Activated CD4-positive, alpha-beta T cell treated with anti-CD3 and anti-CD28 coated beads, Interleukin-2, amount 10 ng/mL, durations not matched to agents 24 days and 14 days (primary cell): ENCODE measurements around the gene MEIS3. TPM values are rescaled to one million over a fixed set of nuclear protein-coding genes. Genes with fewer than 3 reads are reported as not detected.

Experiments used
- DNase-seq: peaks from one replicate; pipeline ENCODE4 v3.0.0; 2022
- H3K27ac Mint-ChIP-seq: one replicate; pipeline ENCODE4 v1.8.0; 2022; ENCODE audit warnings: mild to moderate bottlenecking, mixed read lengths
- H3K27me3 Mint-ChIP-seq: one replicate; pipeline ENCODE4 v1.8.0; 2022; ENCODE audit warnings: mixed read lengths
- H3K36me3 Mint-ChIP-seq: one replicate; pipeline ENCODE4 v1.8.0; 2022; ENCODE audit warnings: low read depth, mild to moderate bottlenecking, mixed read lengths
- H3K4me1 Mint-ChIP-seq: one replicate; pipeline ENCODE4 v1.8.0; 2021; ENCODE audit warnings: mixed read lengths
- H3K4me3 Mint-ChIP-seq: one replicate; pipeline ENCODE4 v1.8.0; 2022; ENCODE audit warnings: mild to moderate bottlenecking, moderate library complexity, mixed read lengths
- H3K9me3 Mint-ChIP-seq: one replicate; pipeline ENCODE4 v1.8.0; 2021; ENCODE audit warnings: mixed read lengths
- intact Hi-C: fragments of 100-400 bp; cut with micrococcal nuclease; formaldehyde crosslinking; loops from one replicate; pipeline ENCODE4 v1.15.1; 2023
- total RNA-seq: library from RNA; stranded (reverse); gene quantifications from 2 replicates; pipeline ENCODE4 v1.2.3, GENCODE V29; 2022

Gene MEIS3
- total RNA-seq, 1 donor from 2014 or later: not detected

GRCh38 chr19:47445937-47446402 lies 26.6 kb upstream of the MEIS3 start:
- peak overlapping the region; percentile 27 for H3K27ac Mint-ChIP-seq
- H3K4me3 Mint-ChIP-seq: peak overlapping the region; percentile 70
- peaks cover 5% of the 10 kb centered on the region for H3K9me3 Mint-ChIP-seq
- intact Hi-C loops: no loop called here
- H3K4me1 Mint-ChIP-seq: peaks cover 41% of the 10 kb centered on the region
- no peaks in the 10 kb centered on the region for H3K36me3 Mint-ChIP-seq
- peaks cover 73% of the 10 kb centered on the region for H3K27me3 Mint-ChIP-seq
- DNase-seq: peak; percentile 90

DNA sequence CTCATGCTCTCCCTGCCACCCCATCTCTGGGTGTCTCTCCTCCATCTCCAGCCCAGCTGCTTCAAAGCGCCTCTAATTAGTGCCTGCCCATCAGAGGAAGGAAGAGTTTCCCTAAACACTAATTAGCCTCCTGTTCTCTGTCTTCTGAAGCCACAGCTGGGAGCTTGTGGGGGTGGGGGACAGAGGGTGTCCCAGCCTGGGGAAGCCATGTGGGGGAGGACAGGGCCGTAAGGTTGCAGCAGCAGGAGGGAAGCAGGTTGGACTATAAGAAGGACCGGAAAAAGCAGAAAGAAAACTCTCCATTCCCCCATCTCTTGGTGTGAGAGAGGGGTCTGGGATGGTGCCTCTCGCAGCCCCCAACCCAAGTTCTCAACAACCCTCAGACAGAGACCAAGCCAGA lies 26.2 kb upstream of the MEIS3 start:
- intact Hi-C loops: no loop called here
- peak overlapping the region; percentile 27 for H3K27ac Mint-ChIP-seq
- peaks cover 5% of the 10 kb centered on the region for H3K9me3 Mint-ChIP-seq
- H3K4me3 Mint-ChIP-seq: peak overlapping the region; percentile 70
- peaks cover 72% of the 10 kb centered on the region for H3K27me3 Mint-ChIP-seq
- no peaks in the 10 kb centered on the region for H3K36me3 Mint-ChIP-seq
- DNase-seq: no peak
- peaks cover 41% of the 10 kb centered on the region for H3K4me1 Mint-ChIP-seq

- H3K27ac Mint-ChIP-seq: peak overlapping the region; percentile 43
- H3K36me3 Mint-ChIP-seq: no peaks in the 10 kb centered on the region
- H3K4me1 Mint-ChIP-seq: peaks cover 39% of the 10 kb centered on the region
- peaks cover 66% of the 10 kb centered on the region for H3K27me3 Mint-ChIP-seq
- H3K9me3 Mint-ChIP-seq: peaks cover 5% of the 10 kb centered on the region
- peak; percentile 85 for DNase-seq
- intact Hi-C loops: no loop called here
- peak overlapping the region; percentile 22 for H3K4me3 Mint-ChIP-seq
Observed at GRCh38 chr19:47444388-47444821, 25.1 kb upstream of the MEIS3 start.

DNA sequence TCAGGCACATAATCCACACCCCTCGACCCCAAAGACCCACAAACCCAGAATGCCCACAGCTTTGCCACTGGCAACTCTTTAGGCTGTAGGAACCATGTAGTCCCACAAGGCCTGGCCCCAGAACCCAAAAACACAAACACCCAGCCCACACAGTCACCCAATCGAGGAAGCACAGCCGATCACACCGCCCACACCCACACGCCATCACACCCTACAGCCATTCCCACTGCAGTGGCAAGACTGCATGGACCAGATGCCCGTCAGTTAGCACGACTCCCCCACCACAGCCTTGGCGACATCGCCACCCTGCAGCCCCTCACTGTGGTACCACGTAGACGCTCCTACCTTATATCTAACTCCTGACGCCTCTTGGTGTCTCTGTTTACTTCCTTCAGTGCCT lies 24.0 kb upstream of the MEIS3 start:
- intact Hi-C loops: no loop called here
- peaks cover 5% of the 10 kb centered on the region for H3K9me3 Mint-ChIP-seq
- H3K27me3 Mint-ChIP-seq: peaks cover 62% of the 10 kb centered on the region
- no peak overlapping the region for H3K4me3 Mint-ChIP-seq
- no peak for DNase-seq
- H3K36me3 Mint-ChIP-seq: no peaks in the 10 kb centered on the region
- peaks cover 44% of the 10 kb centered on the region for H3K4me1 Mint-ChIP-seq
- H3K27ac Mint-ChIP-seq: no peak overlapping the region

GRCh38 chr19:47438793-47439220 lies 19.5 kb upstream of the MEIS3 start:
- no peak for DNase-seq
- Mint-ChIP-seq H3K27me3 (peaks cover 40% of the 10 kb centered on the region), H3K4me1 (peaks cover 34% of the 10 kb centered on the region), H3K9me3 (no peaks in the 10 kb centered on the region), H3K4me3 (no peak overlapping the region), H3K27ac (no peak overlapping the region), H3K36me3 (no peaks in the 10 kb centered on the region)
- intact Hi-C loops: no loop called here

GRCh38 chr19:47437500-47437899 lies 18.2 kb upstream of the MEIS3 start:
- Mint-ChIP-seq H3K27ac (no peak overlapping the region), H3K27me3 (peaks cover 29% of the 10 kb centered on the region), H3K4me3 (no peak overlapping the region), H3K36me3 (no peaks in the 10 kb centered on the region), H3K4me1 (peaks cover 30% of the 10 kb centered on the region), H3K9me3 (no peaks in the 10 kb centered on the region)
- no peak for DNase-seq
- intact Hi-C loops: loop anchor here (2.0 kb wide), 2 partner anchors 45 to 173 kb away; no protein-coding TSS in a partner anchor

DNA sequence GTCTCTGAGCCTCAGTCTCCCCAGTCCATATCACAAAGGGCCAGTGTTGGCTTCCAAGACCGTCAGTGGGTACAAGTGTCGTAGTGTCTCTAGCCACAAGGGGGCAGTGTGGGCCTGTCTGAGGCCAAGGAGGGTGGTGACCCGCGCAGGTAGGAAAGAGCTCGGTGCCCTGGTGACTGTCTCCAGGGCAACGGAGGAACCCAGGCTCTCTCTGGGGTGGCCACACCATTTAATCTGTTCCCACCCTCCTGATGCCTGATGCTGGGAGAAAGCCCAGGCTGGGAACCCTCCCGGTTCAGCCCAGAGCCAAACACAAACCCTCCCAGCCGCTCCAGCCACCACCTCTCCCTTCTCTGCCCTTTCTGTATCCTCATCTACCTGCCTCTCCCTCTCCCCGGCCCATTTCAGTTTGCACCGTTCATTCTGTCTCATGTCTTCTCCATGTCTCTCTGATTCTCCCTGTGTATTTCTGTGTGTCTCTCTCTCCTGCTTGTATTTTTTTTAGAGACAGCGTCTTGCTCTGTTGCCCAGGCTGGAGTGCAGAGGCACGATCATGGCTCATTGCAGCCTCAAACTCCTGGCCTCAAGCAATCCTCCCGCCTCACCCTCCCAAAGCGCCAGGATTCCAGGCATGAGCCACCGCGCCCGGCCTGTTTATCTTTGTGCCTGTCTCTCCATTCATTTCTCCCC lies 17.5 kb upstream of the MEIS3 start:
- peaks cover 1% of the 10 kb centered on the region for H3K36me3 Mint-ChIP-seq
- intact Hi-C loops: loop anchor here (1.0 to 2.0 kb wide), 5 partner anchors 46 to 270 kb away; partner anchors contain the start of gene NAPA
- H3K27me3 Mint-ChIP-seq: peaks cover 24% of the 10 kb centered on the region
- H3K27ac Mint-ChIP-seq: peak overlapping the region; percentile 19
- DNase-seq: peak; percentile 95
- H3K4me3 Mint-ChIP-seq: peak overlapping the region; percentile 19
- peaks cover 34% of the 10 kb centered on the region for H3K4me1 Mint-ChIP-seq
- H3K9me3 Mint-ChIP-seq: no peaks in the 10 kb centered on the region

- Mint-ChIP-seq H3K4me3 (no peak overlapping the region), H3K4me1 (peaks cover 37% of the 10 kb centered on the region)
Observed at GRCh38 chr19:47435883-47436417, 16.6 kb upstream of the MEIS3 start.

GRCh38 chr19:47435196-47435595 lies 15.9 kb upstream of the MEIS3 start:
- no peak overlapping the region for H3K4me3 Mint-ChIP-seq
- no peak overlapping the region for H3K27ac Mint-ChIP-seq
- H3K9me3 Mint-ChIP-seq: no peaks in the 10 kb centered on the region
- peaks cover 4% of the 10 kb centered on the region for H3K36me3 Mint-ChIP-seq
- intact Hi-C loops: no loop called here
- peaks cover 17% of the 10 kb centered on the region for H3K27me3 Mint-ChIP-seq
- peaks cover 39% of the 10 kb centered on the region for H3K4me1 Mint-ChIP-seq
- peak; percentile 78 for DNase-seq

More at GRCh38 chr19:47435883-47436417, 16.6 kb upstream of the MEIS3 start:
- no peak for DNase-seq
- H3K27me3 Mint-ChIP-seq: peaks cover 19% of the 10 kb centered on the region
- intact Hi-C loops: loop anchor here (1.0 to 2.0 kb wide), 5 partner anchors 47 to 271 kb away; partner anchors contain the start of gene NAPA
- H3K27ac Mint-ChIP-seq: no peak overlapping the region
- peaks cover 4% of the 10 kb centered on the region for H3K36me3 Mint-ChIP-seq
- no peaks in the 10 kb centered on the region for H3K9me3 Mint-ChIP-seq

DNA sequence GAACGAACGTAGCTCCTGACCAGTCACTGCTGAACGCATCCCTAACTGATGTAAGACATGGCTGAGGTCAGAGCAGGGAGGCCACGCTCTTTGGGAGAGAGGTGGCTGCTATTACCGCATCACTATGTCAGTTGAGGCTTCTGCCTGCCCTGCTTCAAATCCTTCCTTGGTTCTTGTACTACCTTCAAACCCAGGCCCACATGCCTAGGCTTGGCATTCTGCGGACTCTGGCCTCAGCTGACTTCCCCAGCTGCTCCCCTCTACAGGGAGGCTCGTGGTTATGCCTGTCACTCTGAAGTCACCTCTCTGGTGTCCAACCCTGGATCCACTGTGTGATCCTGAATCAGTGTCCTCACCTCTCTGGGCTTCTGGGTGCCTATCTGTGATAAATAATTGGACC lies 14.8 kb upstream of the MEIS3 start:
- peaks cover 44% of the 10 kb centered on the region for H3K4me1 Mint-ChIP-seq

DNA sequence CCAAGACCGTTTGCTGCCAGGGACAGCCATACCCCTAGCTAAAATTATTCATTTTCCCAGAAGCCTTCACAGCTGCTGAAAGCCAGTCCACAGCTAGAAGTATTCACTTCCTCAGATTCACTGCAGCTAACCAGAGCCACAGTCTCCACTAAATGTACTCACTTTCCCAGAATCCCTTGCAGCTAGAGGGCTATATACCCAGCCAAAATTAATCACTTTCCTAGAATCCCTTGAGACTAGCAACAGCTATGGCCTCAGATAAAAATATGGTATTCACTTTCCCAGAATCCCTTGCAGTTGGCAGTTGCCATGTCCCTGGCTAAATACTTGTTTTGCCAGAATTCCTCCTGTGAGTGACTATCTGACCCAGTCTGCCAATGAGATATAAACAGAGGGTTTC lies 13.8 kb upstream of the MEIS3 start:
- Mint-ChIP-seq H3K4me3 (no peak overlapping the region), H3K4me1 (peaks cover 39% of the 10 kb centered on the region), H3K9me3 (no peaks in the 10 kb centered on the region), H3K27ac (no peak overlapping the region), H3K36me3 (peaks cover 4% of the 10 kb centered on the region), H3K27me3 (peaks cover 8% of the 10 kb centered on the region)
- DNase-seq: no peak
- intact Hi-C loops: no loop called here

More for the DNA sequence above, 14.8 kb upstream of the MEIS3 start:
- H3K36me3 Mint-ChIP-seq: peaks cover 4% of the 10 kb centered on the region
- intact Hi-C loops: no loop called here
- no peak overlapping the region for H3K27ac Mint-ChIP-seq
- H3K4me3 Mint-ChIP-seq: no peak overlapping the region
- no peaks in the 10 kb centered on the region for H3K9me3 Mint-ChIP-seq
- DNase-seq: no peak
- H3K27me3 Mint-ChIP-seq: peaks cover 13% of the 10 kb centered on the region

DNA sequence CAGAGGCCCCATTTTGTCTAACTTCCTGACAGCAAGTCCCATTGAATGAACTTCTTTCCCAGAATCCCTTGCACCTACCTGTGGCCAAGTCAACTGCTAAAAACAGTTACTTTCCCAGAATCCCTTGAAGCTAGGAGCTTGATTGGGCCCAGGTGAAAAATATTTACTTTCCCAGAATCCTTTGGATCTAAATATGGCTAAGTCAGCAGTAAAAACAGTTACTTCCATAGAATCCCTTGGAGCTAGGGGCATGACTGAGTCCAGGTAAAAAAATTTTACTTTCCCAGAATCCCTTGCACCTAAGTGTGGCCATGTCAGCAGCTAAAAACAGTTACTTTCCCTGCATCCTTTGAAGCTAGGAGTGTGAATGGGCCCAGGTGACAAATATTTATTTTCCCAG lies 13.2 kb upstream of the MEIS3 start:
- Mint-ChIP-seq H3K9me3 (no peaks in the 10 kb centered on the region), H3K27me3 (peaks cover 6% of the 10 kb centered on the region), H3K4me1 (peaks cover 39% of the 10 kb centered on the region), H3K4me3 (no peak overlapping the region), H3K27ac (no peak overlapping the region), H3K36me3 (peaks cover 4% of the 10 kb centered on the region)
- intact Hi-C loops: no loop called here
- DNase-seq: no peak

- Mint-ChIP-seq H3K4me1 (peaks cover 36% of the 10 kb centered on the region), H3K9me3 (no peaks in the 10 kb centered on the region), H3K27ac (no peak overlapping the region), H3K27me3 (peaks cover 7% of the 10 kb centered on the region), H3K4me3 (no peak overlapping the region), H3K36me3 (peaks cover 4% of the 10 kb centered on the region)
- intact Hi-C loops: no loop called here
- no peak for DNase-seq
Observed at GRCh38 chr19:47432091-47432490, 12.8 kb upstream of the MEIS3 start.

DNA sequence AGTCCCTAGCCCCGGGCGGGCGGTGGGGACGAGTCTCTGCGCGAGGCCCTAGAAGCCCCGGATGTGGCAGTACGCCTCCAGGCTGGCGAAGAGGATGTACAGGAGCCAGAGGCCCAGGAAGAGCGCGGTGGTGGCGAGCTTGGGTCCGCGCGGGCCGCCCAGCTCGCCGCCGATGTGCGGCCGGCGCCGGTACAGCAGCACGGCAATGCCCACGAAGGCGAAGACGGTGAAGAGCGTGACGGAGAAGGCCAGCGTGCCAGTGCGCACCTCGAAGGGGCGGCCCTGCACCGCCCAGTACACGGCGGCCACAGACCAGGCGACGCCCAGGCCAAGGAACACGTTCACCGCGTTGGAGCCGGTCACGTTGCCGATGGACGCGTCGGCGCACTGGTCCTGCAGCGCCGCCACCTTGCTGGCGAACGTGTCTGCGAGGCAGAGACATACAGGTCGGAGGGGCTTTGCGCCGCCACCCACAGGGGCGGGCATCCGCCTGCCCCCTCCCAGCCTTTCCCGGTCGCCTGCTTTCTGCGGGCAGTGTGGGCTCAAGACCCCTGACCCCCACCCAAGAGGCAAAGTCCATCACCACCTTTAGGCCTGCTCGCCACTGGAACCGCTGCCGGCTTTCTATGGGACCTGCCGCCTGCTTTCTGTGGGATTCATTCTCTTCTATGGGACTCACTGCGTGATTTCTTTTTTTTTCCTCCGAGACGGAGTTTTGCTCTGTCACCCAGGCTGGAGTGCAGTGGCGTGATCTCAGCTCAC lies 10.9 kb upstream of the MEIS3 start:
- H3K27ac Mint-ChIP-seq: peak overlapping the region; percentile 80
- peaks cover 4% of the 10 kb centered on the region for H3K36me3 Mint-ChIP-seq
- peak; percentile 82 for DNase-seq
- H3K4me1 Mint-ChIP-seq: peaks cover 21% of the 10 kb centered on the region
- H3K27me3 Mint-ChIP-seq: peaks cover 15% of the 10 kb centered on the region
- no peaks in the 10 kb centered on the region for H3K9me3 Mint-ChIP-seq
- H3K4me3 Mint-ChIP-seq: peak overlapping the region; percentile 78
- intact Hi-C loops: no loop called here
